Measurements from ENCODE around the gene SEC62.
A peak's percentile ranks its signal among the peaks of the same experiment; 100 is the strongest.

SEC62 gene, protein sequence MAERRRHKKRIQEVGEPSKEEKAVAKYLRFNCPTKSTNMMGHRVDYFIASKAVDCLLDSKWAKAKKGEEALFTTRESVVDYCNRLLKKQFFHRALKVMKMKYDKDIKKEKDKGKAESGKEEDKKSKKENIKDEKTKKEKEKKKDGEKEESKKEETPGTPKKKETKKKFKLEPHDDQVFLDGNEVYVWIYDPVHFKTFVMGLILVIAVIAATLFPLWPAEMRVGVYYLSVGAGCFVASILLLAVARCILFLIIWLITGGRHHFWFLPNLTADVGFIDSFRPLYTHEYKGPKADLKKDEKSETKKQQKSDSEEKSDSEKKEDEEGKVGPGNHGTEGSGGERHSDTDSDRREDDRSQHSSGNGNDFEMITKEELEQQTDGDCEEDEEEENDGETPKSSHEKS

DNA sequence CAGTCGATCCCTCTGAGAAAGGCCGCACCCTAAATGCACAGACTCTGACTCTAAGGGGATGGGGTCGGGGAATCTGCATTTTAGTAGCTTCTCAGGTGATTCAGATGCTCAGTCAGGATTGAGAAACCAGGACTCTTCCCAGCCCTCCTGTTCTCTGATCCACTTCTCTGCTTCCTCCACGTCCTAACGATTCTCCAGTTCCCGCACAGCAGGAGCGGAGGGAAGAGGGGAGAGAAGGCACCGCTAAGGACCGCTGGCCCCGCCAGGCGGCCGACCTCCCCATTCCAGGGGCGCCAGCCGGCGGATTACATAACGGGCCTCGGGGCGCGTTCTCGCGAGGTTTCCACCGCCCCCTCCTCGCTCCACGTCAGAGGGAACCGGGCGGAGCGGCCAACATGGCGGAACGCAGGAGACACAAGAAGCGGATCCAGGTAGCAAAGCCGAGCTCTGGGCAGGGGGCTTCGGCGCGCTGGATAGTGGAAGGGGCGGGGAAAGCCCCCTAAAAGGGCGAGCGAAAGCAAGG lies at the start of gene SEC62:
Gene SEC62 (plus strand): TSS at position 380 of the 523 bp plus-strand sequence. CDS start 16 bp downstream, at position 396.
- peak; percentile 95 for DNase-seq

GRCh38 chr3:169923189-169923588 lies 43.4 kb upstream of the SEC62 start:
- DNase-seq = no peak

DNA sequence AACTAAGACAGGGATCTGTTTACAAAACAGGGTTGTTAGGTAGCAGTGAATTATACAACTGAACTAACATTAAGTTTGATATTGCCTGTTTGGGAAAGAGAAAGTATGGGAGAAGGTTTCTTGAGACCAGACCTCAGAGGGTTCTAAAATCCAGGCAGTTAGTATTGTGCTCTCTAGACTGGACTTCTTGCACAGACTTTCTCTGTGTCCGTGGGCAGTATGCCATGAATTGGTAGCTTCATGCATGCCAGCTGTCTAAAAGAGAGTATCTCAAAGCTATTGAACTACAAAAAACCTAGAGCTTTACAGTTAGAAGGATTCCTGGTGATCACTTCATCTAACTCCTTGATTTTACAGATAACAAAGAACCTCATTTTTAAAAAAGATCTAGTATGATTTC lies 42.8 kb upstream of the SEC62 start:
- no peak for DNase-seq

DNA sequence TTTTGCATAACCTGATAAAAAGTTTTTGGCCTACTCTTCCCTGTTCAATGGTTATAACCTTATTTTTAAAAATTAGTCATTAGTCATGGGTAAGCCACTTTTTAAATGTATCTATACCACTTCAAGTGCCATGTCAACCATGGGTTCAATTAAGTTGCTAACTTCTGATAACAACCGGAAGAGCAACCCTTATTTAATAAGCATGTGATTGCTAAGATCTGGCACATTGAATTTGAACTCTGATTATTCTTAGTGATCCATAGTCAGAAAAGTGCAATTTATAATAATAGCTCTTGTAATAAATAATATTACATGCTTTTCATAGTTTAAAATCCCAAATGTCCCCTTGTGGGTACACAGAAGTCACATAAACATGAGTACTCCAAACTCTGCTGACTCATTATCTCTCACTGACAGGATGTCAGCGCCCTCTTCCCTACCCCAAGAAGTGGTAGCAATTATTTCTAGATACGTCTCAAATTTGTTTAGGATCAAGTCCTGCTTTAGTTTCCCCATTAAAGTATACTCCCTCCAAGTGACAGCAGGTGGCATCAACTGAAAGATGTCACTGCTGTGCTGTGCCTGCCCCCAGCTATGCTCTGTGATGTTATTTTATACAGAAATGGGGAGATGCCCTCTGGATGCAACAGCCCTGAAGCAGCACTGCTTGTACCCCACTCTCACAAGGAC lies 36.6 kb upstream of the SEC62 start:
- DNase-seq = no peak

DNA sequence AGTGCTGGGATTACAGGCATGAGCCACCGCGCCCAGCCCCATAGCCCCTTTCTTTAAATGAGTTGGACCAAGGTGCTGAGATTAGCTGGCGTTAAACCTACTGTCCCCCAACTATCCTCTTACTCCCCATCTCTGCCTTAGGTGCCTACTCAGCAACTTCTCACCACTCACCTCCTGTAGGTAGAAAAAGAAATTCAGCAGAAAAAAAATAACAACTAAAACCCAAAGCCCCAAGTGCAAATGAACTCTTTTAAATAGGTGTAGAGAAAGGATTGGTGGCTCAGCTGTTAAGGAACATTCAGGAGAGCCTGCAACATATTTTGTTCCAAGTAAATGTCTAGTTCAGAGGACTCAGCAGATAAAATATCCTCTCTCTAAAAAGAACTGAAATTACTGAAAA lies 35.8 kb upstream of the SEC62 start:
- DNase-seq = no peak

GRCh38 chr3:169931747-169932520 lies 34.7 kb upstream of the SEC62 start:
- DNase-seq = no peak

- no peak for DNase-seq
These were observed 27.3 kb upstream of the SEC62 start for GRCh38 chr3:169939320-169939719.

GRCh38 chr3:169939751-169940150 lies 26.9 kb upstream of the SEC62 start:
- DNase-seq = no peak

- no peak for DNase-seq
These were observed 26.0 kb upstream of the SEC62 start for GRCh38 chr3:169940470-169941181.

DNA sequence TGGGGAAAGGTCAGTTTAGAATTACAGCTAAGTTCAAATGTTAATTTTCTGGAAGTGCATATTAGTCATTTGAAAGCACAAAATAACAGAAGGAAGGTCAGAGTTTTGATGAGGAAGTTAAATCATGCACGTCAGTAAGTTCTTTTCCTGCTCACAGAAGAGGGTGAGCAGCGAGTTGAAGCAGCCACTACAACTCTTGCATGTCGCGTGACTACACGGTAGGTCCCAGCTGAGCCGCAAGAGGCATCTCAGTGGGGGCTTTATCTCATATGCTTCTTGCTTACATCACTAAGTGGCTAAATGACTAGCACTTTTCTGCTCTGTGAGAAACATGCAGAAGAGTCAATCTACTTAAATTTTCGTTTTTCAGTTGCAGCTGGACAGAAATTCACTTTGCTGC lies 21.3 kb upstream of the SEC62 start:
- DNase-seq = no peak

DNA sequence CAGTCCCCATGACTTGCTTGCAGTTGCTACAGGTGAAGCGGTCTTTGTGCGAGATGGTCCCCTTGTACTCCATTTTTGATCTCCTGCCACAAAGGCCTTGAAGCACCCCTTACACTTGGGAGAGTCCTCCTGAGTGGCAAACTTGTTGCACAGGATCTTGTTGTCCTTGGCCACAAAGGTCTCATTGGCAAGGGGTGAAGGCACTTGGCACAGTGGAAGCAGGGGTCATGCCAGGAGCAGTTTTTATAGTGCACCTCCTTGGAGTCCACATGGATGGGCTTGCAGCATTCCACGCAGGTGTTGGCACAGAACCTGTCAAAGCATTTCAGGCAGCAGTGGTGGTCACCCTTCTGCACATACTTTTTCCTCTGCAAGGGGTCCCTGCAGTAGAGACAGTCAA lies 20.3 kb upstream of the SEC62 start:
- no peak for DNase-seq

- no peak for DNase-seq
These were observed 17.8 kb upstream of the SEC62 start for GRCh38 chr3:169948559-169949448.

- DNase-seq = no peak
These were observed 14.6 kb upstream of the SEC62 start for GRCh38 chr3:169952045-169952444.

GRCh38 chr3:169953462-169954141 lies 13.0 kb upstream of the SEC62 start:
- DNase-seq = no peak

DNA sequence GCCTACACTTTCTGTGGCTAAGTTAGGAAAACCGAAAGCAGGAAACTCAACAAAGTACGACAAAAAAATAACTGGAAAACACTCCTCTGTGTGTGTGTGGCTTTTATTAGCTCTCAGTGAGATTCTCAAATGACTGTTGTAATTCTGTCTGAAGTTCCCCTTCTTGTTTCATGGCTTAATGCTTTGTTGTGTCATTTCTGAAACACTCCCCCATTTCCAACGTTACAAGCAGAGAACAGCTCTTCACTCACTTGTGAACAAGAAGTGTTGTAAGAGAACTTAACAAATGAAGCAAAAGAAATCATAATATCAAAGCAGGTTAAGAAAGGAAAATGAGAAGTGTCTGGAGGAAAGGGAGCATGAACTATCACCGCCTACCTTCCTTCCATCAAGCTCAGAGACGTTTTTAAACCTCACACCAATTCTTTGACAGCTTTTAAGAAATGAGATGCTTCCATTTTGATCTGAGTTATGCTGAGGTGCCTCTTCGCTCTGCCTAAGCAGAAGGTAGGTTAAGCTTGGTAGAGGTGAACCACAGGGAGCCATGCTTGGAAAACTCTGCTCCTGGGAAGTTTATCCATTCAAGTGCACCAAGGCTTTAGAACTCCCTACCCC lies 12.4 kb upstream of the SEC62 start:
- no peak for DNase-seq

GRCh38 chr3:169955406-169955805 lies 11.2 kb upstream of the SEC62 start:
- DNase-seq = no peak

DNA sequence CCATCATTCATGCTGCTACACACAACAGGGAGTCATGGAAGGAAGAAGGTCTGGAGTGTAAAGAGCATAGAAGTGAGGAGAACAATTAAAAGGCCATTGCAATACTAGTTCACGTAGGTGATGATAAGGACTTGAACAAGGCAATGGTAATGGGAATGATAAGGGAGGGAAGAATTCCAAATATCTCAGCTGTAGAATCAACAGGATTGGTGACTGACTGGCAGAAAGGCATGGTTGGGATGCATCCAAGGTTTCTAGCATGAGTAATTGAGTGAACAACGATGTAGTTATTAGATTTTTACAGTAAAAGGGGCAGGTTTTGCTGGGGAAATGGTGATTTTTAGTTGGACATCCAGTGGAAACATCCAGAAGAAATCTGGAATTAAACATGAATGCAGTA lies 2.4 kb upstream of the SEC62 start:
- DNase-seq = no peak

GRCh38 chr3:169965562-169966427 lies 812 bp upstream of the SEC62 start:
- DNase-seq = no peak

All from CD4-positive, alpha-beta T cell treated with Interleukin-17A for 1 hour (primary cell).